HG03457 (cell line): ENCODE measurements around the gene FITM1.
"Not testable (repeated sequence)": the region's sequence is repeated elsewhere in the genome, so short reads cannot be mapped to it uniquely, and the experiment has no call there.

Experiments
- ATAC-seq: cut with Tn5 transposase; IDR thresholded peaks from one replicate; pipeline ENCODE4 v1.9.1; 2021; ENCODE audit warnings: moderate number of reproducible peaks; ENCODE audit not compliant: unreplicated experiment

The FITM1 gene

GRCh38 chr14:24096545-24097181, 33.8 kb upstream of the FITM1 start:
- no peak for ATAC-seq

- ATAC-seq: no peak
Measured at GRCh38 chr14:24098229-24098926, 32.1 kb upstream of the FITM1 start.

DNA sequence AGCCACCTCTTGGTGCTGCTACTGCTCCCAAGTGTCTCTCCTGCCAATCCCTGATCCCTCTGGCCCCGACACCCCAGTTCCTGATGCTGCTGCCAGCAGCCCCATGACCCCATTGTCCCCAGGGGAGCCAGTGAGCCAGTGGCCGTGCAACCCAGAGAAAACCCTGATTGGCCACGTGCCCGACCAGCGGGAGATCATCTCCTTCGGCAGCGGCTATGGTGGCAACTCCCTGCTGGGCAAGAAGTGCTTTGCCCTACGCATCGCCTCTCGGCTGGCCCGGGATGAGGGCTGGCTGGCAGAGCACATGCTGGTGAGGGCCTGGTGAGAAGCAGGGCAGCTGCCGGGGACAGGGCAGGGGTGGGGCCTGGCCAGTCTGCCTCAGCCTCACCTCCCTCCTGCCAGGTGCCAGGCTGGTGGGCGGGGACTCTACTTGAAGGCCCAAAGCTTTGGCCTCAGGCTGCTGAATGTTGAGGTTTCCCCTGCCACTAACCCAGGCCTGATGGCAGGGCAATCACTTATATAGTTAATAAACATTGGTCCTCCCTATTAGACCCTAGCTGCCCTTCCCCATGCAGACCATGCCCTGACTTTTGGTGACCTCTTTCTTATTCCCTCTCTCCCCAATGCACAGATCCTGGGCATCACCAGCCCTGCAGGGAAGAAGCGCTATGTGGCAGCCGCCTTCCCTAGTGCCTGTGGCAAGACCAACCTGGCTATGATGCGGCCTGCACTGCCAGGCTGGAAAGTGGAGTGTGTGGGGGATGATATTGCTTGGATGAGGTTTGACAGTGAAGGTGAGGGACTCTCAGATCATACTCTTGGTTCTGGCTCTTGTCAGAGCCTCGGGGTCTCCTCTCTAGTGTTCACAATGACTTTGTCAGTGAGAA, 31.3 kb upstream of the FITM1 start:
- no peak for ATAC-seq

GRCh38 chr14:24100197-24100981, 30.1 kb upstream of the FITM1 start:
- ATAC-seq: no peak

DNA sequence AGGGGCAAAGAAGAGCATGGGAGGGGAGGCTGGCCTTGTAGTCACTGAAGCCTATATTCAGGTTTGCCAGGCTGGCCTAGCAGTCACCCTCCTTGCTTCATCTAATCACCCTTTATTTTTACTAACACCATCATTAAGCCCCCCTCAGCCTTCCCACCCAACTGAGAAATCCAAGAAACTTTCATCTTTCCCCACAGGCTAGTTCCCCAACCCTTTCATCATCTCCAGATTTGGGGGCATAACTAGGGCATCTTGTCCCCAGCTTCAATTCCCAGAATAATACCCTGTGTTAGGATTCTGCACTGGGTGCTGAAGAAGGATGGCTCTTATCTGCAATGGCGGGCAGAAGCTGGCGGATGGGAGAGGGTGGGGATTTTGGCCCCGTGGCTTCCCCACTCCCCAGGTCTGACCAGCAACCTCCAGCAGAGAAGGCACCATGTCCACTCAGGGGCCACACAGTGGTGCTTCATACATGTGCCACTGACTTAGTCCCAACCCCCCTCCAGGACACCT, 29.4 kb upstream of the FITM1 start:
- no peak for ATAC-seq

GRCh38 chr14:24102357-24103048, 28.0 kb upstream of the FITM1 start:
- ATAC-seq: no peak

- ATAC-seq: no peak
Measured at GRCh38 chr14:24103451-24103850, 27.0 kb upstream of the FITM1 start.

DNA sequence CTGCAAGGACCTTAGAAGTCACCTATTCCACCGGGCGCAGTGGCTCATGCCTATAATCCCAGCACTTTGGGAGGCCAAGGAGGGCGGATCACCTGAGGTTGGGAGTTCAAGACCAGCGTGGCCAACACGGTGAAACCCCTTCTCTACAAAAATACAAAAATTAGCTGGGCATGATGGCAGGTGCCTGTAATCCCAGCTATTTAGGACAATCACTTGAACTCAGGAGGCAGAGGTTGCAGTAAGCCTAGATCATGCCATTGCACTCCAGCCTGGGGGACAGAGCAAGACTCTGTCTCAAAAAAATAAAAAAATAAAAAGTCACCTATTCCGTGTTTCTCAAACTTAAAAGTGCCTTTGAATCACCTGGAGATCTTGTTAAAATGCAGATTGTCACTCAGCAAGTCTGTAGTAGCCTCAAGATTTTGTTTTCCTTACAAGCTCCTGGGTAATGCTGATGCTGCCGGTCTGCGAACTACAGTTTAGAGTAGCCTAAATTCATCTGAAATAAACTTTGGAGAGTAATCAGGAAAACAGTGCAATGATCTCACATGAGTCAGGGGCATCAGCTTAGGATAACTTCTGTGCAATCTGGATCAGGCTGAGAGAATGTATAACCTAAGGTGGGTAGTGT, 24.7 kb upstream of the FITM1 start:
- ATAC-seq: not testable (repeated sequence)

- ATAC-seq: no peak
Measured at GRCh38 chr14:24106672-24107271, 23.7 kb upstream of the FITM1 start.

DNA sequence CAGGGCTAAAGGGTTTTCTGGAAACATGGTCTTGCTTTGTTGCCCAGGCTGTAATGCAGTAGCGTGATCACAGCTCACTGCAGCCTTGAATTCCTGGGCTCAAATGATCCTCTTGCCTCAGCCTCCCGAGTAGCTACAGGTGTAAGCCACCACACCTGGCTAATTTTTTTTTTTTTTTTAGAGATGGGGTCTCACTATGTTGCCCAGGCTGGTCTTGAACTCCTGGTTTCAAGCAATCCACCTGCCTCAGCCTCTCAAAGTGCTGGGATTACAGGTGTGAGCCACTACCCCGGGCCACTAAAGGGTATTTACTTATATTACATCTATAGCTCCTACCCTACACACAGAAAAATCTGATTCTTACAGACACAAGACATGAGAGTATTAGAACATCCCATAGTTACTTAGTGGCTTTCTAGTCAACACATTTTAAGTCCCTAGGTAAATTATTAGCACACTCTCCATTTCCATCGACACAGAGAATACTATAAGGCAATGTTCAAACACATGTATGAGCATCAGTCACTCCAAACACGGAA, 22.1 kb upstream of the FITM1 start:
- ATAC-seq: no peak

GRCh38 chr14:24110060-24110459, 20.4 kb upstream of the FITM1 start:
- ATAC-seq: no peak

GRCh38 chr14:24110523-24110922, 19.9 kb upstream of the FITM1 start:
- ATAC-seq: no peak

DNA sequence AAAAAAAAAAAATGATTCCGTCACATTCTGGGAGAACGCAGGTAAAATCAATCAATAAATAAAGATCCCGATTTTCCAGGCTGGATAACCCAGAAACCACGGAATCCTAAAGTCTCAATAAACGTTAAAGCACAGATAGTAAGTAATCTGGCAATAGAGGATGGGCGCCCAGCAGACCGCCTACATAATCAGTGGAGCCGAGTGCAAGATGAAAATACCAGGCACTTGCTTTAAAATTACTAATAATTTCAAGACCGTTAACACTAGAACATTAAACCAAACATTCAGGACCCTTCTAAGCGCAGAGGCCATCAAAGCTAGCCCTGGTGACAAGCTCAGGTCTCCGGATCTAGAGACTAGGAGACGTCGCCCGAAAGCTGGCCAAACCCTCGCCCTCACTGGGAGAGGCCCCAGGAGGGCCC, 17.1 kb upstream of the FITM1 start:
- no peak for ATAC-seq

- ATAC-seq: peak; percentile 22
Measured at GRCh38 chr14:24113801-24114531, 16.5 kb upstream of the FITM1 start.

DNA sequence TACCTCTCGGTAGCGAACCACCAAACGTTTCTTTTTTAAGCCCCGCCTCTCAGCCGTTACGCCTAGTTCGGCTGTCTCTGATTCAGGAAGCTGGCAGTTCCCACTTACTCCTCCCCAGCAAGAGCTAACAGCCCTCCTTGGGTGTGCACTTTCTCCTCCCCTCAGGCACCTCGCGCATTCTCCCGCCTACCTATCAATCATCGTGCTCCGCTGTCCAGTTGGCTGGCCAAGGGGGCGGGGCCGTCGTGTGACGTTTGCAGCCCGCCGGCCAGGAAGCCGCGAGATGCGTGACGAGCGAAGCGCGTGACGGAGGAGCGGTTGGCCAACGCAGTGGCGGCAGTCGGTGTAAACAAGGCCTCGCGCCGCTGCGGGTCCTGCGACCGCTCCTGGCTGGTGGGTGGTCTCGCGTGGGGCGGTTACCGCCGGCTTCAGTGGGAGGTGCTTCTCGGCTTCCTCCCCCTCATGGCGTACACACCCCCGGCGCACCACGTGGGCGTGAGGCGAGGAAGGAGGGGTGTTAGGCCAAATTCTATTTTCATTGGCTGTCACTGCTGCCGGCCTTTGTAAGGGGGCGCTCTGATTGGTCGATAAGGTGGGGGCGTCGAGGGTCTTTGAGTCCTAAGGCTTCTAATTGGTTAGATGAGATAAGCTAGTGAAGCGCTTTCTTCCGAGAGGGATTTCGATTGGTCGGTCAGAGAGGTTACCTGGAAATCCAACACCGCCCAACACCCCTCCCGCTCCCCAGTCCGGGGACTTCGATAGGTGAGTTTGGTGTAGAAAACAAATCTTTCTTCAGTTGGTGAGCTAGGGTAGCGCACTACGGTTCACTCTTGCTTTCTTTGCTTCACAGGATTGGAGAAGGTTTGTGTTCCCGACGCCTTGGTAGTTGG, 15.7 kb upstream of the FITM1 start, which contains the start of the genes DCAF11 and NRL:
Gene DCAF11 (plus strand): TSS at position 246 of the 890 bp plus-strand sequence. CDS start 818 bp downstream, outside the sequence.
Gene NRL (minus strand): TSS at position 418 of the 890 bp plus-strand sequence. CDS start 32,101 bp downstream, outside the sequence.
- ATAC-seq: peak; percentile 69

DNA sequence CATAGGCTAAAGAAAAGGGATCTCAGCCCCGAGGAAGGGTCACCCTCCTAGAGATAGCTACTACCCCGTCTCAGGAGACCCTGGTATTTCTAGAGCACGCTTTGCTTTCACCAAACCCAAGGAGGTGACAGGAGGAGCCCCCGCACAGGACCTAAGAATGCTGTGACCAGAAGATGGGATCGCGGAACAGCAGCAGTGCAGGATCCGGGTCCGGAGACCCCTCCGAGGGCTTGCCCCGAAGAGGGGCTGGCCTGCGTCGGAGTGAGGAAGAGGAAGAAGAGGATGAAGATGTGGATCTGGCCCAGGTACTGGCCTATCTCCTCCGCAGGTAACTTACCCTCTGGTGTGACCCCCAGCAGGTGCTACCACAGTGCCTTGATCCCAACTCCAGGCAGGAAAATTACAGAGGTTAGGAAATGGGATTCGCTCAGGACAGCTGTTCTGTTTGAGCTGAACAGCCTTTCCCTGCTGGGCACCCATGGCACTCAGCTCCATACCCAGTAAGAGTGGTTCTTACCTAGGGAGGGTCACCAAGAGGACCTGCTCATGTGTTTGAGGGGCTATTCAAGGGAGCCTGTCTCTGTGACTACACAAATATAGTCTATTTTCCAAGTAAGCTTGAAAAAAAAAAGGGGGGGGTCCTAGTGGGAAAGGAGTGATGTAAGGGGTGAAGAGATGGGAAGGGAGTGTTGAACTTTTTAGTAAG, 14.9 kb upstream of the FITM1 start:
- no peak for ATAC-seq
